Esophagus squamous epithelium (tissue), 4 donors: ENCODE results near the gene LMTK2.

ENCODE experiments used
- CTCF ChIP-seq, 6 experiments: fragments of 450-650 bp in 4 of 6; fragments of 200-600 bp in 2 of 6; sonication (generic) in 2 of 6; IDR thresholded peaks; one replicate each; pipeline ENCODE4 v1.5.1; 2016 to 2019; ENCODE audit warnings: antibody characterized with exemption in 6 of 6, mild to moderate bottlenecking in 4 of 6, moderate library complexity in 4 of 6
- POLR2A ChIP-seq, 4 donors: fragments of 450-650 bp; IDR thresholded peaks; one replicate each; pipeline ENCODE4 v1.6.1; 2017; ENCODE audit warnings: antibody characterized with exemption in 4 of 4, mild to moderate bottlenecking in 4 of 4, moderate library complexity in 3 of 4

GRCh38 chr7:98151884-98152283 lies 45.2 kb downstream of the LMTK2 start:
- TF ChIP-seq CTCF (IDR thresholded peaks at IDR 0.05) (no peak), POLR2A (IDR thresholded peaks at IDR 0.05) (no peak)
